SK-N-SH (cell line): ENCODE results near the gene SF3A1. TPM values are rescaled to one million over a fixed set of nuclear protein-coding genes. Genes with fewer than 3 reads are reported as not detected.
A peak's percentile ranks its signal among the peaks of the same experiment; 100 is the strongest.

ENCODE experiments used
- CTCF ChIA-PET: fragments of 300-600, 350-600 bp; formaldehyde crosslinking; extraction: SDS; loops from one replicate; lab custom pipeline; 2021; lab: Yijun Ruan, JAX
- POLR2A ChIA-PET: fragments of 350-600 bp; sonication (Branson Sonifier 250); formaldehyde crosslinking; extraction: SDS; loops from one replicate; lab custom pipeline; 2020; ENCODE audit warnings: antibody characterized with exemption, inconsistent platforms; lab: Yijun Ruan, JAX
- DNase-seq: peaks from one replicate; pipeline ENCODE4 v3.0.0; 2012
- H2AFZ ChIP-seq: fragments of 200-600 bp; sonication (generic); 2 replicates; pipeline ENCODE4 v1.8.1; 2016; ENCODE audit warnings: antibody characterized with exemption, mild to moderate bottlenecking, low read depth
- H3F3A ChIP-seq: fragments of 200-600 bp; sonication (generic); replicated peaks from 2 replicates; pipeline ENCODE3; 2016; ENCODE audit warnings: antibody characterized with exemption, mild to moderate bottlenecking; ENCODE audit not compliant: insufficient read depth
- H3K27ac ChIP-seq, 2 experiments: fragments of 200-500 bp in 1 of 2; fragments of 200-600 bp in 1 of 2; sonication (Bioruptor generic) in 1 of 2; sonication (generic), shearing (Covaris generic) in 1 of 2; 2 replicates each; pipeline versions ENCODE4 v1.5.1 to v1.6.1; 2014 to 2016; ENCODE audit warnings: low read depth in 2 of 2, inconsistent platforms in 1 of 2, low read length in 1 of 2, mild to moderate bottlenecking in 1 of 2, mixed read lengths in 1 of 2
- H3K27me3 ChIP-seq: fragments of 200-600 bp; sonication (generic), shearing (Covaris generic); 2 replicates; pipeline ENCODE4 v1.6.1; 2016; ENCODE audit warnings: mixed run types; ENCODE audit not compliant: insufficient read depth
- H3K36me3 ChIP-seq, 2 experiments: fragments of 200-500 bp in 1 of 2; fragments of 200-600 bp in 1 of 2; sonication (Bioruptor generic) in 1 of 2; sonication (generic) in 1 of 2; replicated peaks in 1 of 2; 2 replicates each; pipeline versions ENCODE3 to v1.5.1; 2014 to 2016; ENCODE audit warnings: low read length in 1 of 2, mild to moderate bottlenecking in 1 of 2; ENCODE audit not compliant: insufficient read depth in 2 of 2, control insufficient read depth in 1 of 2
- H3K4me1 ChIP-seq, 2 experiments: fragments of 200-500 bp in 1 of 2; fragments of 200-600 bp in 1 of 2; sonication (Bioruptor generic) in 1 of 2; sonication (generic), shearing (Covaris generic) in 1 of 2; 2 replicates each; pipeline versions ENCODE4 v1.5.1 to v1.6.1; 2014 to 2016; ENCODE audit warnings: low read depth in 1 of 2, low read length in 1 of 2, mixed run types in 1 of 2; ENCODE audit not compliant: insufficient read depth in 2 of 2, control insufficient read depth in 1 of 2
- H3K4me2 ChIP-seq: fragments of 200-600 bp; sonication (generic), shearing (Covaris generic); 2 replicates; pipeline ENCODE4 v1.6.1; 2017; ENCODE audit warnings: mixed run types
- H3K4me3 ChIP-seq, 2 experiments: fragments of 200-500 bp in 1 of 2; fragments of 200-600 bp in 1 of 2; sonication (Bioruptor generic) in 1 of 2; sonication (generic), shearing (Covaris generic) in 1 of 2; 2 replicates each; pipeline versions ENCODE4 v1.5.1 to v1.8.1; 2014 to 2016; ENCODE audit warnings: low read depth in 2 of 2, inconsistent platforms in 1 of 2, low read length in 1 of 2, mild to moderate bottlenecking in 1 of 2, mixed read lengths in 1 of 2, moderate library complexity in 1 of 2
- H3K79me2 ChIP-seq: fragments of 200-600 bp; sonication (generic); 2 replicates; pipeline ENCODE4 v1.8.1; 2017; ENCODE audit warnings: mild to moderate bottlenecking; ENCODE audit not compliant: insufficient read depth
- H3K9ac ChIP-seq: fragments of 200-600 bp; sonication (generic); 2 replicates; pipeline ENCODE4 v1.6.1; 2017; ENCODE audit warnings: mixed run types
- H3K9me2 ChIP-seq: fragments of 200-600 bp; sonication (generic); 2 replicates; pipeline ENCODE4 v1.6.1; 2017; ENCODE audit warnings: mixed run types
- H3K9me3 ChIP-seq: fragments of 200-600 bp; sonication (generic); 2 replicates; pipeline ENCODE4 v1.6.1; 2017; ENCODE audit warnings: mixed run types, mild to moderate bottlenecking, moderate library complexity
- H4K20me1 ChIP-seq: fragments of 200-600 bp; sonication (generic); 2 replicates; pipeline ENCODE4 v1.6.1; 2017; ENCODE audit warnings: mild to moderate bottlenecking, mixed run types; ENCODE audit not compliant: insufficient read depth
- EP300 ChIP-seq, 2 experiments: IDR thresholded peaks; 2 replicates each; pipeline versions ENCODE4 v1.4.0 to v1.6.1; 2012; ENCODE audit warnings: borderline replicate concordance in 1 of 2, low read depth in 1 of 2, low read length in 1 of 2
- EZH2phosphoT487 ChIP-seq: fragments of 200-600 bp; sonication (generic); IDR thresholded peaks from 2 replicates; pipeline ENCODE4 v1.6.1; 2017; ENCODE audit warnings: low read depth, mixed run types, mild to moderate bottlenecking, antibody characterized with exemption, moderate library complexity, borderline replicate concordance
- FOSL2 ChIP-seq: IDR thresholded peaks from 2 replicates; pipeline ENCODE4 v1.4.0; 2012; ENCODE audit warnings: low read depth, mild to moderate bottlenecking, moderate library complexity, borderline replicate concordance
- FOXJ3 ChIP-seq: sonication (generic); formaldehyde crosslinking; IDR thresholded peaks from 2 replicates; pipeline ENCODE4 v1.5.1; 2020; ENCODE audit warnings: mild to moderate bottlenecking, missing genetic modification reagents
- FOXM1 ChIP-seq: IDR thresholded peaks from 2 replicates; pipeline ENCODE4 v1.4.0; 2012; ENCODE audit warnings: low read depth, mild to moderate bottlenecking
- GABPA ChIP-seq: IDR thresholded peaks from 2 replicates; pipeline ENCODE4 v1.4.0; 2012; ENCODE audit warnings: low read depth, mild to moderate bottlenecking
- JUND ChIP-seq: IDR thresholded peaks from 2 replicates; pipeline ENCODE4 v1.4.0; 2012
- RXRA ChIP-seq: IDR thresholded peaks from 2 replicates; pipeline ENCODE4 v1.4.0; 2012; ENCODE audit warnings: low read depth, mild to moderate bottlenecking, borderline replicate concordance
- SMC3 ChIP-seq: IDR thresholded peaks from 2 replicates; pipeline ENCODE4 v1.6.1; 2012; ENCODE audit warnings: low read depth, low read length, improper control_type of control experiment
- TCF12 ChIP-seq: IDR thresholded peaks from 2 replicates; pipeline ENCODE4 v1.4.0; 2012
- YY1 ChIP-seq: IDR thresholded peaks from 2 replicates; pipeline ENCODE4 v1.4.0; 2012; ENCODE audit warnings: low read depth, mild to moderate bottlenecking
- WGBS: methylation state at CpG from one replicate; pipeline ENCODE4 v1.1.6; 2017; ENCODE audit warnings: low lambda C conversion rate; 5-methylcytosine and 5-hydroxymethylcytosine counted together
- polyA plus RNA-seq, 3 experiments: library from polyadenylated mRNA; depleted of rRNA; stranded (reverse); fragments of >200 nt; gene quantifications; 2 replicates each; pipeline ENCODE4 v1.2.3, GENCODE V29; 2012
- TF ChIP-seq, protein P1 (sequence below): IDR thresholded peaks from 2 replicates; pipeline ENCODE4 v1.6.1; 2012; ENCODE audit warnings: mild to moderate bottlenecking, low read depth, low read length, moderate library complexity
- TF ChIP-seq, protein P2 (sequence below): IDR thresholded peaks from 2 replicates; pipeline ENCODE4 v1.4.0; 2012; ENCODE audit warnings: low read depth

The SF3A1 gene
- polyA plus RNA-seq, 1 of the 3 experiments (the other 2 are of a cell fraction) = 75.2 TPM

DNA sequence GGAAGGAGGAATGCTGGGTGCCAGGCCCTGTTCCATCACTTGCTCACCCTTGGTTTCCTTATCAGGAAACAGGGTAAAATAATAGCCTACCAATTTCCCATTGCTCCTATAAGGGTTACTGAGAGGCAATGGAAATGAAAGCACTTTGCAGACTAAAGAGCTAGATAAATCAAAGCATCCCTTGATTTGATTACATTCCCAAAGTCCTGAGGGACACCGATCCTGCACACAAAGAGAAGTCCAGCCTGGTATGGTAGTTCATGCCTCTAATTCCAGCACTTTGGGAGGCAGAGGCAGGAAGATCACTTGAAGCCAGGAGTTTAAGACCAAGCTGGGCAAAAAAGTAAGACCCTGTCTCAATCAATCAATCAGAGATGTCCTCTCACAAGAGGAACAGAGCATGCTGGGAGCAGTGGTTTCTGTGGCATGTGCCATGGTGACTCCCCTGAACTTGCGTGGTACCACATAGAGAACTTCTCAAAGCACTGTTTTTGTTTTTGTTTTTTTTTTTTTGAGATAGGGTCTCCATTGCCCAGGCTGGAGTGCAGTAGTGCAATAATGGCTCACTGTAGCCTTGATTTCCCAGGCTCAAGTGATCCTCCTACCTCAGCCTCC lies 40.6 kb downstream of the SF3A1 start:
- Histone ChIP-seq H3K27ac (no peak overlapping the region), H3K9me2 (no peaks in the 10 kb centered on the region), H3K27me3 (no peaks in the 10 kb centered on the region), H3K4me2 (no peak overlapping the region), H3K9ac (no peak overlapping the region), H3K4me1 (peaks cover 18 to 32% of the 10 kb centered on the region in 2 experiments; a peak in 3 of 4 replicates), H3K79me2 (peaks cover 60% of the 10 kb centered on the region; the same call in 1 of the 2 replicates), H4K20me1 (peaks cover 65% of the 10 kb centered on the region), H3K36me3 (no peaks in the 10 kb centered on the region), H3K4me3 (no peak overlapping the region), H3F3A (peaks cover 25% of the 10 kb centered on the region), H3K9me3 (no peaks in the 10 kb centered on the region), H2AFZ (no peak overlapping the region)
- 100% methylated on average over 2 of the region's 2 CpGs for WGBS
- TF ChIP-seq YY1 = no peak
- TF ChIP-seq, protein P1, sequence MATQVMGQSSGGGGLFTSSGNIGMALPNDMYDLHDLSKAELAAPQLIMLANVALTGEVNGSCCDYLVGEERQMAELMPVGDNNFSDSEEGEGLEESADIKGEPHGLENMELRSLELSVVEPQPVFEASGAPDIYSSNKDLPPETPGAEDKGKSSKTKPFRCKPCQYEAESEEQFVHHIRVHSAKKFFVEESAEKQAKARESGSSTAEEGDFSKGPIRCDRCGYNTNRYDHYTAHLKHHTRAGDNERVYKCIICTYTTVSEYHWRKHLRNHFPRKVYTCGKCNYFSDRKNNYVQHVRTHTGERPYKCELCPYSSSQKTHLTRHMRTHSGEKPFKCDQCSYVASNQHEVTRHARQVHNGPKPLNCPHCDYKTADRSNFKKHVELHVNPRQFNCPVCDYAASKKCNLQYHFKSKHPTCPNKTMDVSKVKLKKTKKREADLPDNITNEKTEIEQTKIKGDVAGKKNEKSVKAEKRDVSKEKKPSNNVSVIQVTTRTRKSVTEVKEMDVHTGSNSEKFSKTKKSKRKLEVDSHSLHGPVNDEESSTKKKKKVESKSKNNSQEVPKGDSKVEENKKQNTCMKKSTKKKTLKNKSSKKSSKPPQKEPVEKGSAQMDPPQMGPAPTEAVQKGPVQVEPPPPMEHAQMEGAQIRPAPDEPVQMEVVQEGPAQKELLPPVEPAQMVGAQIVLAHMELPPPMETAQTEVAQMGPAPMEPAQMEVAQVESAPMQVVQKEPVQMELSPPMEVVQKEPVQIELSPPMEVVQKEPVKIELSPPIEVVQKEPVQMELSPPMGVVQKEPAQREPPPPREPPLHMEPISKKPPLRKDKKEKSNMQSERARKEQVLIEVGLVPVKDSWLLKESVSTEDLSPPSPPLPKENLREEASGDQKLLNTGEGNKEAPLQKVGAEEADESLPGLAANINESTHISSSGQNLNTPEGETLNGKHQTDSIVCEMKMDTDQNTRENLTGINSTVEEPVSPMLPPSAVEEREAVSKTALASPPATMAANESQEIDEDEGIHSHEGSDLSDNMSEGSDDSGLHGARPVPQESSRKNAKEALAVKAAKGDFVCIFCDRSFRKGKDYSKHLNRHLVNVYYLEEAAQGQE = no peak
- ChIA-PET CTCF (interaction anchor here (1.3 to 6.5 kb wide), 3 partner anchors 10 to 27 kb away, joined by 4 to 31 read pairs (median 6); partner anchors contain the start of genes CASTOR1 and TBC1D10A), POLR2A (no interaction called here)
- DNase-seq = no peak

DNA sequence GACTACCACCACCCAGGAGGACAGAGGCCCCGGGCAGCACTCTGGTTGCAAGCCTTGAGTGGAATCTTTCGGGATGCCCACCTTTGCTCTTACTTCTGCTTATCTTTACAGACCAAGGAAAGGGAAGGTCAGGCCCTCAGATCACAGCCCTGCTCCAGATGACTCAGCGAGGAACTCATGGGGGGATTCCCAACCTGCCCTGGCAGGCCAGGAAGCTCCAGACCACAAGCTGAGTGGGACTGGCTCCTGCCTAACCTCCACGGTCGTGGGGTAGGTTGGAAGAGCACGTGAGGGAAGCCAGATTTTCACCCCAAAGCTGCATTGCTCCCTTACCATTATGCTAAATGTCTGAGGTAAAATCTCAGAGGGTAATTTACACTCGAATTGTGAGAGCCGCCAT lies 41.8 kb downstream of the SF3A1 start:
- H3K27ac ChIP-seq = no peak overlapping the region
- no peak overlapping the region for H2AFZ ChIP-seq
- POLR2A ChIA-PET = no interaction called here
- H3K4me2 ChIP-seq = no peak overlapping the region
- CTCF ChIA-PET = interaction anchor here (1.3 to 6.5 kb wide), 2 partner anchors 12 to 26 kb away, joined by 6 to 31 read pairs; partner anchors contain the start of genes CASTOR1 and TBC1D10A
- 74% methylated on average over 7 of the region's 8 CpGs for WGBS
- H3K27me3 ChIP-seq = no peaks in the 10 kb centered on the region
- peaks cover 25% of the 10 kb centered on the region for H3F3A ChIP-seq
- no peak overlapping the region for H3K9ac ChIP-seq
- H3K4me3 ChIP-seq = no peak overlapping the region
- H3K9me3 ChIP-seq = no peaks in the 10 kb centered on the region
- TF ChIP-seq FOSL2 (peak; percentile 55), FOXJ3 (CRISPR knock-in tag) (no peak), GABPA (no peak), EP300 (IDR thresholded peaks at IDR 0.05; ENCODE audit: borderline replicate concordance in 1 of 2, low read depth in 1 of 2, low read length in 1 of 2) (peak in 1 of 2 experiments; percentile 13; a peak in 1 of 4 replicates), RXRA (no peak), FOXM1 (no peak), TCF12 (peak; percentile 34; the same call in 1 of the 2 replicates), EZH2phosphoT487 (no peak), SMC3 (no peak), JUND (0 out of 2 replicates have a peak, but pooled peaks have one; percentile 20)
- TF ChIP-seq, protein P2, sequence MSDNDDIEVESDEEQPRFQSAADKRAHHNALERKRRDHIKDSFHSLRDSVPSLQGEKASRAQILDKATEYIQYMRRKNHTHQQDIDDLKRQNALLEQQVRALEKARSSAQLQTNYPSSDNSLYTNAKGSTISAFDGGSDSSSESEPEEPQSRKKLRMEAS = peak; percentile 43; the same call in 1 of the 2 replicates
- no peaks in the 10 kb centered on the region for H3K36me3 ChIP-seq
- peaks cover 68% of the 10 kb centered on the region; the same call in 1 of the 2 replicates for H3K79me2 ChIP-seq
- H3K4me1 ChIP-seq = peaks cover 26 to 35% of the 10 kb centered on the region in 2 experiments; a peak in 3 of 4 replicates
- no peak for DNase-seq
- H4K20me1 ChIP-seq = peaks cover 68% of the 10 kb centered on the region
- H3K9me2 ChIP-seq = no peaks in the 10 kb centered on the region
